SK-N-SH treated with all-trans-retinoic acid at 6 μM for 48 hours (cell line): ENCODE data around the gene ANKRD23.

Source experiments
- ARNTL ChIP-seq: fragments of 450-650 bp; formaldehyde crosslinking; IDR thresholded peaks from 2 replicates; pipeline ENCODE4 v1.5.0; 2020; ENCODE audit warnings: low read depth, mild to moderate bottlenecking, moderate library complexity, borderline replicate concordance
- CREB5 ChIP-seq: fragments of 250-450 bp; sonication (Bioruptor Pico); IDR thresholded peaks from 2 replicates; pipeline ENCODE4 v1.5.1; 2020; ENCODE audit warnings: low read depth, mild to moderate bottlenecking, moderate library complexity
- CSRNP3 ChIP-seq: fragments of 250-450 bp; sonication (Bioruptor Pico); IDR thresholded peaks from 2 replicates; pipeline ENCODE4 v1.5.1; 2021; ENCODE audit warnings: mild to moderate bottlenecking, moderate library complexity
- ESRRG ChIP-seq: fragments of 250-450 bp; sonication (Bioruptor Pico); IDR thresholded peaks from 2 replicates; pipeline ENCODE4 v1.6.1; 2021; ENCODE audit warnings: mild to moderate bottlenecking
- GLIS3 ChIP-seq: fragments of 250-450 bp; sonication (Bioruptor Pico); IDR thresholded peaks from 2 replicates; pipeline ENCODE4 v1.5.0; 2020; ENCODE audit warnings: mild to moderate bottlenecking, moderate library complexity
- PATZ1 ChIP-seq: fragments of 250-450 bp; sonication (Bioruptor Pico); IDR thresholded peaks from 2 replicates; pipeline ENCODE4 v1.8.0; 2020; ENCODE audit warnings: mild to moderate bottlenecking, moderate library complexity, borderline replicate concordance
- PPARA ChIP-seq: fragments of 250-450 bp; sonication (Bioruptor Pico); IDR thresholded peaks from 2 replicates; pipeline ENCODE4 v1.5.0; 2020; ENCODE audit warnings: mild to moderate bottlenecking, borderline replicate concordance
- RARB ChIP-seq: fragments of 250-450 bp; sonication (Bioruptor Pico); IDR thresholded peaks from 2 replicates; pipeline ENCODE4 v1.8.0; 2021; ENCODE audit warnings: mild to moderate bottlenecking, moderate library complexity
- TSHZ2 ChIP-seq: fragments of 250-450 bp; sonication (Bioruptor Pico); IDR thresholded peaks from 2 replicates; pipeline ENCODE4 v1.5.0; 2020; ENCODE audit warnings: mild to moderate bottlenecking, moderate library complexity
- ZFP3 ChIP-seq: fragments of 250-450 bp; sonication (Bioruptor Pico); IDR thresholded peaks from 2 replicates; pipeline ENCODE4 v1.5.0; 2020; ENCODE audit warnings: mild to moderate bottlenecking, moderate library complexity
- ZFP30 ChIP-seq: fragments of 450-650 bp; formaldehyde crosslinking; IDR thresholded peaks from 2 replicates; pipeline ENCODE4 v1.5.0; 2022; ENCODE audit warnings: mild to moderate bottlenecking, moderate library complexity

- TF ChIP-seq CSRNP3 (CRISPR knock-in tag) (no peak), PPARA (no peak), CREB5 (CRISPR knock-in tag) (no peak), PATZ1 (CRISPR knock-in tag) (no peak), ESRRG (CRISPR knock-in tag) (no peak), TSHZ2 (CRISPR knock-in tag) (no peak), RARB (CRISPR knock-in tag) (no peak), GLIS3 (no peak), ZFP30 (no peak), ARNTL (CRISPR knock-in tag) (no peak), ZFP3 (CRISPR knock-in tag) (no peak)
These were observed 1.9 kb downstream of the ANKRD23 start for GRCh38 chr2:96841701-96842495.
